Measurements from ENCODE around the gene ACAP3. TPM values are rescaled to one million over a fixed set of nuclear protein-coding genes. Genes with fewer than 3 reads are reported as not detected.

The ACAP3 gene
- total RNA-seq, 4 donors from 2014 or later: 98.8 to 189 (median 115) TPM

DNA sequence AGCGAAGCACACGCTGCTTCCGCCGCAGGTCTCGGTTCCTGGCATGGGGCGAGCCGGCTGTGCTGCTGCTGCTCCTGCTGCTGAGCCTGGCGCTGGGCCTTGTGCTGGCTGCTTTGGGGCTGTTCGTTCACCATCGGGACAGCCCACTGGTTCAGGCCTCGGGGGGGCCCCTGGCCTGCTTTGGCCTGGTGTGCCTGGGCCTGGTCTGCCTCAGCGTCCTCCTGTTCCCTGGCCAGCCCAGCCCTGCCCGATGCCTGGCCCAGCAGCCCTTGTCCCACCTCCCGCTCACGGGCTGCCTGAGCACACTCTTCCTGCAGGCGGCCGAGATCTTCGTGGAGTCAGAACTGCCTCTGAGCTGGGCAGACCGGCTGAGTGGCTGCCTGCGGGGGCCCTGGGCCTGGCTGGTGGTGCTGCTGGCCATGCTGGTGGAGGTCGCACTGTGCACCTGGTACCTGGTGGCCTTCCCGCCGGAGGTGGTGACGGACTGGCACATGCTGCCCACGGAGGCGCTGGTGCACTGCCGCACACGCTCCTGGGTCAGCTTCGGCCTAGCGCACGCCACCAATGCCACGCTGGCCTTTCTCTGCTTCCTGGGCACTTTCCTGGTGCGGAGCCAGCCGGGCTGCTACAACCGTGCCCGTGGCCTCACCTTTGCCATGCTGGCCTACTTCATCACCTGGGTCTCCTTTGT, 26.0 kb upstream of the ACAP3 start:
- WGBS, 2 donors: 47 to 76% methylated on average over 17 to 35 of the region's 36 CpGs
- no peak overlapping the region for H3K4me3 ChIP-seq (ENCODE audit: low read depth, poor library complexity, severe bottlenecking)
- intact Hi-C loops (cut with DNase I; ENCODE audit: low total_unique reads): no loop called here
- no peak for DNase-seq (ENCODE audit: low spot score in 2 of 2)
- TF ChIP-seq CTCF (IDR thresholded peaks at IDR 0.05) (no peak), POLR2A (IDR thresholded peaks at IDR 0.05) (no peak)

DNA sequence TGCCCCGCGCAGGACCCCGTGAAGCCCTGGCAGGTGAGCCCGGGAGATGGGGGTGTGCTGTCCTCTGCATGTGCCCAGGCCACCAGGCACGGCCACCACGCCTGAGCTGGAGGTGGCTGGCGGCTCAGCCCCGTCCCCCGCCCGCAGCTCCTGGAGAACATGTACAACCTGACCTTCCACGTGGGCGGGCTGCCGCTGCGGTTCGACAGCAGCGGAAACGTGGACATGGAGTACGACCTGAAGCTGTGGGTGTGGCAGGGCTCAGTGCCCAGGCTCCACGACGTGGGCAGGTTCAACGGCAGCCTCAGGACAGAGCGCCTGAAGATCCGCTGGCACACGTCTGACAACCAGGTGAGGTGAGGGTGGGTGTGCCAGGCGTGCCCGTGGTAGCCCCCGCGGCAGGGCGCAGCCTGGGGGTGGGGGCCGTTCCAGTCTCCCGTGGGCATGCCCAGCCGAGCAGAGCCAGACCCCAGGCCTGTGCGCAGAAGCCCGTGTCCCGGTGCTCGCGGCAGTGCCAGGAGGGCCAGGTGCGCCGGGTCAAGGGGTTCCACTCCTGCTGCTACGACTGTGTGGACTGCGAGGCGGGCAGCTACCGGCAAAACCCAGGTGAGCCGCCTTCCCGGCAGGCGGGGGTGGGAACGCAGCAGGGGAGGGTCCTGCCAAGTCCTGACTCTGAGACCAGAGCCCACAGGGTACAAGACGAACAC, 25.2 kb upstream of the ACAP3 start:
- TF ChIP-seq CTCF (IDR thresholded peaks at IDR 0.05): no peak
- no peak for TF ChIP-seq POLR2A (IDR thresholded peaks at IDR 0.05)
- no peak overlapping the region for H3K4me3 ChIP-seq (ENCODE audit: low read depth, poor library complexity, severe bottlenecking)
- intact Hi-C loops (cut with DNase I; ENCODE audit: low total_unique reads): no loop called here
- WGBS, 2 donors: 45 to 71% methylated on average over 13 to 33 of the region's 48 CpGs
- no peak for DNase-seq (ENCODE audit: low spot score in 2 of 2)

- no peak for DNase-seq (ENCODE audit: low spot score in 2 of 2)
- TF ChIP-seq CTCF (IDR thresholded peaks at IDR 0.05) (no peak), POLR2A (IDR thresholded peaks at IDR 0.05) (no peak)
- no peak overlapping the region for H3K4me3 ChIP-seq (ENCODE audit: low read depth, poor library complexity, severe bottlenecking)
- WGBS, 2 donors: 38 to 64% methylated on average over 40 to 41 of the region's 57 CpGs
- intact Hi-C loops (cut with DNase I; ENCODE audit: low total_unique reads): no loop called here
These were observed 24.5 kb upstream of the ACAP3 start for GRCh38 chr1:1332031-1332755.

- no peak for DNase-seq (ENCODE audit: low spot score in 2 of 2)
- intact Hi-C loops (cut with DNase I; ENCODE audit: low total_unique reads): no loop called here
- WGBS, 2 donors: 35 to 44% methylated on average over 32 to 34 of the region's 41 CpGs
- TF ChIP-seq CTCF (IDR thresholded peaks at IDR 0.05): no peak
- H3K4me3 ChIP-seq (ENCODE audit: low read depth, poor library complexity, severe bottlenecking): no peak within 1 kb of the TSS
These were observed 23.6 kb upstream of the ACAP3 start, which contains the start of gene TAS1R3 for GRCh38 chr1:1331068-1331965. TSS of gene TAS1R3 (plus strand) at chr1:1331280. CDS start at chr1:1331346, 66 bp downstream.

DNA sequence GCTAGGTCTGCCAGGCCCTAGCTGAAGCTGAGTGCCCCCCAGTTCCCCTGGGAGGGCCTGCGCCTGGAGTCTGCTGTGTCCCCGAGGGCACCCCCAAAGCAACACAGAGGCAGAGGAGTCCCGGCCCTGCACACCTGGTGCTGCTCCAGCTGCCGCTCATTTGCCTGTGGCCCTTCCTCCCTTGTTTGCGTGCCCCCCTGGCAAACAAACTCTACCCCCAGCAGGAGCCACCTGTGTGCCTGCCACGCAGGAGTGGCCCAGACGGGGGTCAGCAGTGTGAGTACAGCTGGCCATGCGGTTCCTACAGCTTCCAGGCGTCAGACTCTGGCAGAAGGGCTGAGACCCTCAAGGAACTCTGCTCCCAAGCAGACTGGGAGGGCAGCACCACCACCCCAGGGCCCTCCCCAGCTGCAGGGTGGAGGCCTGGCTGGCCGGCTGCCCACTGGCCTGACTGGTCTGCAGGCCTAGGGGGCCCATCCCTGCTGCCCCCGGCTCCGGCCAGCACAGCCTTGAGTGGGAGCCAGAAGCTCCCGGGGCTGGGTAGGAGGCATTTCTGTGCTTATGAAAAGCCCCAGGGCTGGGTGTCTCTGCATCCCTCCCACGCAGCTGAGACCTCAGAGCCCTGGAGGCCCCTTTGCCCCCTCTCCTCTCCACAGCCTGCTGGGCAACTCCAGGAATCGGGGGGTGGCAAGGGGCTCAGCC, 22.8 kb upstream of the ACAP3 start:
- intact Hi-C loops (cut with DNase I; ENCODE audit: low total_unique reads): no loop called here
- 53 to 73% methylated on average over 11 of the region's 15 CpGs for WGBS, 2 donors
- TF ChIP-seq POLR2A (IDR thresholded peaks at IDR 0.05) (no peak), CTCF (IDR thresholded peaks at IDR 0.05) (no peak)
- DNase-seq (ENCODE audit: low spot score in 2 of 2): no peak
- H3K4me3 ChIP-seq (ENCODE audit: low read depth, poor library complexity, severe bottlenecking): no peak overlapping the region

Measured in lower leg skin (tissue), 4 donors.